ENCODE measurements around the gene NPAS3.

DNA sequence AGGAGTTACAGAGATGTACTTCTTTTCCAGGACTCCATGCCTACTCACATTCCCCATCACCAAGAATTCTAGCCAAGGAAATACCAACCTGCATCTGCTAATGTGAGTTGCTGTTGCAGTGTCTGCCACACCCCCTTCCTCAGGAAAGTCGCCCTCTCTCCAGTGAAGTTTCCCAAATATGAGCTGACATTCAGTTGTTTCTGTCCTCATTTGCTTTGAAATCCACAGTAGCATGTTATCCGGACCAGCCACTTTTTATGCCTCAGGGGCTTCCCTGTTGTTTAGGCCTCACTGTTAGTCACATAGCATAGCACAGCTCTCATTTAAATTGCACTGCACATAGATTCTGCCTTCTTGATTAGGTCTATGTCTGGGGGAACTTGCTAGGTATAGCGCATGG lies 799.8 kb downstream of the NPAS3 start:
- TF ChIP-seq NR3C1 (IDR thresholded peaks at IDR 0.05) (no peak), EP300 (IDR thresholded peaks at IDR 0.05) (no peak), CBX2 (IDR thresholded peaks at IDR 0.05; ENCODE audit: borderline replicate concordance, low read depth) (no peak), CEBPB (IDR thresholded peaks at IDR 0.05) (no peak)
- TF ChIP-seq, protein P1, sequence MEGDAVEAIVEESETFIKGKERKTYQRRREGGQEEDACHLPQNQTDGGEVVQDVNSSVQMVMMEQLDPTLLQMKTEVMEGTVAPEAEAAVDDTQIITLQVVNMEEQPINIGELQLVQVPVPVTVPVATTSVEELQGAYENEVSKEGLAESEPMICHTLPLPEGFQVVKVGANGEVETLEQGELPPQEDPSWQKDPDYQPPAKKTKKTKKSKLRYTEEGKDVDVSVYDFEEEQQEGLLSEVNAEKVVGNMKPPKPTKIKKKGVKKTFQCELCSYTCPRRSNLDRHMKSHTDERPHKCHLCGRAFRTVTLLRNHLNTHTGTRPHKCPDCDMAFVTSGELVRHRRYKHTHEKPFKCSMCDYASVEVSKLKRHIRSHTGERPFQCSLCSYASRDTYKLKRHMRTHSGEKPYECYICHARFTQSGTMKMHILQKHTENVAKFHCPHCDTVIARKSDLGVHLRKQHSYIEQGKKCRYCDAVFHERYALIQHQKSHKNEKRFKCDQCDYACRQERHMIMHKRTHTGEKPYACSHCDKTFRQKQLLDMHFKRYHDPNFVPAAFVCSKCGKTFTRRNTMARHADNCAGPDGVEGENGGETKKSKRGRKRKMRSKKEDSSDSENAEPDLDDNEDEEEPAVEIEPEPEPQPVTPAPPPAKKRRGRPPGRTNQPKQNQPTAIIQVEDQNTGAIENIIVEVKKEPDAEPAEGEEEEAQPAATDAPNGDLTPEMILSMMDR (IDR thresholded peaks at IDR 0.05), result no peak
- TF ChIP-seq, protein P2, sequence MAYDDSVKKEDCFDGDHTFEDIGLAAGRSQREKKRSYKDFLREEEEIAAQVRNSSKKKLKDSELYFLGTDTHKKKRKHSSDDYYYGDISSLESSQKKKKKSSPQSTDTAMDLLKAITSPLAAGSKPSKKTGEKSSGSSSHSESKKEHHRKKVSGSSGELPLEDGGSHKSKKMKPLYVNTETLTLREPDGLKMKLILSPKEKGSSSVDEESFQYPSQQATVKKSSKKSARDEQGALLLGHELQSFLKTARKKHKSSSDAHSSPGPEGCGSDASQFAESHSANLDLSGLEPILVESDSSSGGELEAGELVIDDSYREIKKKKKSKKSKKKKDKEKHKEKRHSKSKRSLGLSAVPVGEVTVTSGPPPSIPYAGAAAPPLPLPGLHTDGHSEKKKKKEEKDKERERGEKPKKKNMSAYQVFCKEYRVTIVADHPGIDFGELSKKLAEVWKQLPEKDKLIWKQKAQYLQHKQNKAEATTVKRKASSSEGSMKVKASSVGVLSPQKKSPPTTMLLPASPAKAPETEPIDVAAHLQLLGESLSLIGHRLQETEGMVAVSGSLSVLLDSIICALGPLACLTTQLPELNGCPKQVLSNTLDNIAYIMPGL (CRISPR knock-in tag; IDR thresholded peaks at IDR 0.05; ENCODE audit: borderline replicate concordance), result no peak

Measured in A549 (cell line).